Measurements from ENCODE around the gene COL4A2.

The COL4A2 gene

GRCh38 chr13:110345266-110345665, 38.2 kb downstream of the COL4A2 start:
- H3K4me3 ChIP-seq (ENCODE audit: low read length): no peak overlapping the region
- TF ChIP-seq CTCF (conservative IDR thresholded peaks at IDR 0.05; ENCODE audit: low read length): no peak
- DNase-seq (ENCODE audit: low read depth): no peak

- no peak for TF ChIP-seq CTCF (conservative IDR thresholded peaks at IDR 0.05; ENCODE audit: low read length)
- DNase-seq (ENCODE audit: low read depth): no peak
- H3K4me3 ChIP-seq (ENCODE audit: low read length): no peak overlapping the region
Observed at GRCh38 chr13:110345701-110346100, 38.6 kb downstream of the COL4A2 start.

- H3K4me3 ChIP-seq (ENCODE audit: low read length): no peak overlapping the region
- DNase-seq (ENCODE audit: low read depth): no peak
- TF ChIP-seq CTCF (conservative IDR thresholded peaks at IDR 0.05; ENCODE audit: low read length): no peak
Observed at GRCh38 chr13:110346661-110347067, 39.6 kb downstream of the COL4A2 start.

- no peak for DNase-seq (ENCODE audit: low read depth)
- no peak overlapping the region for H3K4me3 ChIP-seq (ENCODE audit: low read length)
- TF ChIP-seq CTCF (conservative IDR thresholded peaks at IDR 0.05; ENCODE audit: low read length): no peak
Observed at GRCh38 chr13:110347088-110347487, 40.0 kb downstream of the COL4A2 start.

- peak; percentile 95 for DNase-seq (ENCODE audit: low read depth)
- peak overlapping the region; percentile 34 for H3K4me3 ChIP-seq (ENCODE audit: low read length)
- TF ChIP-seq CTCF (conservative IDR thresholded peaks at IDR 0.05; ENCODE audit: low read length): no peak
Observed at GRCh38 chr13:110347535-110348308, 40.6 kb downstream of the COL4A2 start.

- TF ChIP-seq CTCF (conservative IDR thresholded peaks at IDR 0.05; ENCODE audit: low read length): no peak
- no peak overlapping the region for H3K4me3 ChIP-seq (ENCODE audit: low read length)
- no peak for DNase-seq (ENCODE audit: low read depth)
Observed at GRCh38 chr13:110348309-110349105, 41.4 kb downstream of the COL4A2 start.

- DNase-seq (ENCODE audit: low read depth): no peak
- H3K4me3 ChIP-seq (ENCODE audit: low read length): no peak overlapping the region
- TF ChIP-seq CTCF (conservative IDR thresholded peaks at IDR 0.05; ENCODE audit: low read length): no peak
Observed at GRCh38 chr13:110349239-110349638, 42.2 kb downstream of the COL4A2 start.

Data from AG10803 (cell line).